ENCODE data around the gene FZD4. TPM values are rescaled to one million over a fixed set of nuclear protein-coding genes. Genes with fewer than 3 reads are reported as not detected.

FZD4 gene
- polyA plus RNA-seq, 3 donors = 0.05 TPM; not detected in 2

- Histone ChIP-seq H3K9ac (ENCODE audit: insufficient read depth, low read length, poor library complexity, severe bottlenecking) (no peak overlapping the region), H3K79me2 (ENCODE audit: insufficient read depth, low read length) (no peaks in the 10 kb centered on the region), H3K36me3 (replicated peaks in 1 of 2; ENCODE audit: control insufficient read depth in 1 of 2, insufficient read depth in 2 of 2, low read length in 2 of 2) (no peaks in the 10 kb centered on the region), H2AFZ (ENCODE audit: insufficient read depth, low read depth, low read length, poor library complexity, severe bottlenecking) (no peak overlapping the region), H3K27me3 (ENCODE audit: control insufficient read depth in 2 of 2, insufficient read depth in 2 of 2, low read length in 2 of 2) (no peaks in the 10 kb centered on the region), H3K4me2 (replicated peaks; ENCODE audit: extremely low read depth, low read length, poor library complexity, severe bottlenecking) (no peak overlapping the region), H3K9me3 (replicated peaks in 1 of 2; ENCODE audit: control insufficient read depth in 1 of 2, insufficient read depth in 1 of 2, low read length in 2 of 2) (no peaks in the 10 kb centered on the region), H3K4me1 (ENCODE audit: control insufficient read depth in 1 of 2, insufficient read depth in 2 of 2, low read length in 2 of 2) (no peaks in the 10 kb centered on the region), H4K20me1 (ENCODE audit: insufficient read depth, low read length) (no peaks in the 10 kb centered on the region), H3K27ac (ENCODE audit: low read depth in 1 of 2, low read length in 2 of 2) (no peak overlapping the region), H3K4me3 (replicated peaks in 1 of 3; ENCODE audit: low read depth in 2 of 3, low read length in 3 of 3) (no peak overlapping the region)
- intact Hi-C loops (cut with micrococcal nuclease) = no loop called here
- DNase-seq = no peak
- Mint-ChIP-seq H3K27ac (no peak overlapping the region), H3K27me3 (ENCODE audit: low read depth in 3 of 3) (no peaks in the 10 kb centered on the region), H3K4me1 (peaks cover 5% of the 10 kb centered on the region), H3K9me3 (peaks cover 0 to 2% (median 0%) of the 10 kb centered on the region in 7 donors), H3K36me3 (no peaks in the 10 kb centered on the region), H3K4me3 (no peak overlapping the region)
- TF ChIP-seq CTCF (IDR thresholded peaks at IDR 0.05) = no peak
- WGBS (ENCODE audit: insufficient coverage) = 100% methylated on average over 1 of the region's 1 CpG
Observed at GRCh38 chr11:86930957-86931547, 24.1 kb downstream of the FZD4 start.

GRCh38 chr11:86926975-86927374 lies 28.2 kb downstream of the FZD4 start:
- H3K9me3 Mint-ChIP-seq = no peaks in the 10 kb centered on the region
- peaks cover 0 to 3% (median 0%) of the 10 kb centered on the region in 3 donors for H3K27me3 Mint-ChIP-seq (ENCODE audit: low read depth in 3 of 3)
- no peaks in the 10 kb centered on the region for H3K36me3 Mint-ChIP-seq
- intact Hi-C loops (cut with micrococcal nuclease) = no loop called here
- H3K27me3 ChIP-seq (ENCODE audit: control insufficient read depth in 2 of 2, insufficient read depth in 2 of 2, low read length in 2 of 2) = no peaks in the 10 kb centered on the region
- peak overlapping the region in 1 of 7 donors; percentile 65 for H3K27ac Mint-ChIP-seq
- no peak overlapping the region for H2AFZ ChIP-seq (ENCODE audit: insufficient read depth, low read depth, low read length, poor library complexity, severe bottlenecking)
- no peak for TF ChIP-seq CTCF (IDR thresholded peaks at IDR 0.05)
- H4K20me1 ChIP-seq (ENCODE audit: insufficient read depth, low read length) = no peaks in the 10 kb centered on the region
- no peaks in the 10 kb centered on the region for H3K79me2 ChIP-seq (ENCODE audit: insufficient read depth, low read length)
- no peaks in the 10 kb centered on the region for H3K36me3 ChIP-seq (replicated peaks in 1 of 2; ENCODE audit: control insufficient read depth in 1 of 2, insufficient read depth in 2 of 2, low read length in 2 of 2)
- H3K4me3 ChIP-seq (replicated peaks in 1 of 3; ENCODE audit: low read depth in 2 of 3, low read length in 3 of 3) = no peak overlapping the region
- no peaks in the 10 kb centered on the region for H3K4me1 ChIP-seq (ENCODE audit: control insufficient read depth in 1 of 2, insufficient read depth in 2 of 2, low read length in 2 of 2)
- no peak overlapping the region for H3K9ac ChIP-seq (ENCODE audit: insufficient read depth, low read length, poor library complexity, severe bottlenecking)
- WGBS (ENCODE audit: insufficient coverage) = 100% methylated on average over 2 of the region's 3 CpGs
- DNase-seq = no peak
- no peak overlapping the region for H3K27ac ChIP-seq (ENCODE audit: low read depth in 1 of 2, low read length in 2 of 2)
- no peaks in the 10 kb centered on the region for H3K9me3 ChIP-seq (replicated peaks in 1 of 2; ENCODE audit: control insufficient read depth in 1 of 2, insufficient read depth in 1 of 2, low read length in 2 of 2)
- H3K4me3 Mint-ChIP-seq = no peak overlapping the region
- H3K4me2 ChIP-seq (replicated peaks; ENCODE audit: extremely low read depth, low read length, poor library complexity, severe bottlenecking) = no peak overlapping the region
- peaks cover 1% of the 10 kb centered on the region for H3K4me1 Mint-ChIP-seq
